ENCODE results near the gene MVP. TPM values are rescaled to one million over a fixed set of nuclear protein-coding genes. Genes with fewer than 3 reads are reported as not detected.
A peak's percentile ranks its signal among the peaks of the same experiment; 100 is the strongest.

Gene MVP
- total and polyA plus RNA-seq, 5 donors from 2014 or later: 116 to 163 (median 143) TPM

- Histone ChIP-seq H3K4me1 (ENCODE audit: control insufficient read depth, insufficient read depth, low read length, poor library complexity, severe bottlenecking) (peaks cover 62% of the 10 kb centered on the region), H3K9me3 (ENCODE audit: control insufficient read depth in 2 of 2, low read length in 2 of 2) (no peaks in the 10 kb centered on the region), H3K4me3 (ENCODE audit: low read depth, low read length) (no peak overlapping the region), H3K36me3 (ENCODE audit: control insufficient read depth, insufficient read depth, low read length) (peaks cover 4% of the 10 kb centered on the region), H3K27ac (ENCODE audit: insufficient read depth, low read length, poor library complexity, severe bottlenecking) (peak overlapping the region; percentile 90), H3K27me3 (ENCODE audit: control insufficient read depth, insufficient read depth, low read length) (no peaks in the 10 kb centered on the region)
- H3K36me3 Mint-ChIP-seq: peaks cover 7% of the 10 kb centered on the region
- peak overlapping the region in 2 of 3 donors; percentile 87 to 89 for H3K27ac Mint-ChIP-seq
- no peaks in the 10 kb centered on the region for H3K9me3 Mint-ChIP-seq
- H3K27me3 Mint-ChIP-seq: peaks cover 23% of the 10 kb centered on the region
- DNase-seq (no peak), ATAC-seq (ENCODE audit: low read depth in 2 of 2) (no peak)
- H3K4me1 Mint-ChIP-seq: peaks cover 0 to 65% (median 36%) of the 10 kb centered on the region in 4 donors
- H3K4me3 Mint-ChIP-seq: peak overlapping the region; percentile 86 to 91 (median 90)
Measured at GRCh38 chr16:29809850-29810698, 10.2 kb upstream of the MVP start.

GRCh38 chr16:29810699-29811169 lies 9.5 kb upstream of the MVP start:
- Mint-ChIP-seq H3K4me3 (peak overlapping the region; percentile 89 to 96 (median 90)), H3K36me3 (peaks cover 4% of the 10 kb centered on the region), H3K27ac (peak overlapping the region; percentile 87 to 92 (median 89)), H3K4me1 (peaks cover 2 to 66% (median 37%) of the 10 kb centered on the region in 4 donors), H3K9me3 (peaks cover 0 to 1% (median 0%) of the 10 kb centered on the region in 7 donors), H3K27me3 (peaks cover 23% of the 10 kb centered on the region)
- H3K4me1 ChIP-seq (ENCODE audit: control insufficient read depth, insufficient read depth, low read length, poor library complexity, severe bottlenecking): peaks cover 67% of the 10 kb centered on the region
- peak overlapping the region; percentile 65 for H3K4me3 ChIP-seq (ENCODE audit: low read depth, low read length)
- peaks cover 4% of the 10 kb centered on the region for H3K36me3 ChIP-seq (ENCODE audit: control insufficient read depth, insufficient read depth, low read length)
- H3K27ac ChIP-seq (ENCODE audit: insufficient read depth, low read length, poor library complexity, severe bottlenecking): peak overlapping the region; percentile 90
- no peaks in the 10 kb centered on the region for H3K9me3 ChIP-seq (ENCODE audit: control insufficient read depth in 2 of 2, low read length in 2 of 2)
- DNase-seq (no peak), ATAC-seq (ENCODE audit: low read depth in 2 of 2) (no peak)
- H3K27me3 ChIP-seq (ENCODE audit: control insufficient read depth, insufficient read depth, low read length): no peaks in the 10 kb centered on the region

GRCh38 chr16:29811170-29811895 lies 8.9 kb upstream of the MVP start:
- peak overlapping the region; percentile 65 for H3K4me3 ChIP-seq (ENCODE audit: low read depth, low read length)
- H3K27me3 ChIP-seq (ENCODE audit: control insufficient read depth, insufficient read depth, low read length): no peaks in the 10 kb centered on the region
- ATAC-seq (ENCODE audit: low read depth in 2 of 2): peak; percentile 9 to 14
- Mint-ChIP-seq H3K4me1 (peaks cover 5 to 69% (median 40%) of the 10 kb centered on the region in 4 donors), H3K9me3 (peaks cover 0 to 2% (median 0%) of the 10 kb centered on the region in 7 donors), H3K27me3 (peaks cover 23% of the 10 kb centered on the region), H3K27ac (peak overlapping the region; percentile 82 to 92 (median 87)), H3K4me3 (peak overlapping the region; percentile 89 to 96 (median 90)), H3K36me3 (peaks cover 4% of the 10 kb centered on the region)
- DNase-seq: peak; percentile 51 to 78 (median 67)
- peak overlapping the region; percentile 90 for H3K27ac ChIP-seq (ENCODE audit: insufficient read depth, low read length, poor library complexity, severe bottlenecking)
- peaks cover 4% of the 10 kb centered on the region for H3K36me3 ChIP-seq (ENCODE audit: control insufficient read depth, insufficient read depth, low read length)
- H3K4me1 ChIP-seq (ENCODE audit: control insufficient read depth, insufficient read depth, low read length, poor library complexity, severe bottlenecking): peaks cover 69% of the 10 kb centered on the region
- H3K9me3 ChIP-seq (ENCODE audit: control insufficient read depth in 2 of 2, low read length in 2 of 2): no peaks in the 10 kb centered on the region

GRCh38 chr16:29811896-29812665 lies 8.2 kb upstream of the MVP start, which contains the start of gene PRRT2:
Gene PRRT2, plus strand, starts transcription at chr16:29812193. Its CDS starts 862 bp downstream, at chr16:29813055.
- H3K4me3 Mint-ChIP-seq: peak within 1 kb of the TSS; percentile 89 to 96 (median 90)
- peaks cover 4% of the 10 kb centered on the region for H3K36me3 Mint-ChIP-seq
- peak within 1 kb of the TSS; percentile 90 for H3K27ac ChIP-seq (ENCODE audit: insufficient read depth, low read length, poor library complexity, severe bottlenecking)
- H3K4me3 ChIP-seq (ENCODE audit: low read depth, low read length): peak within 1 kb of the TSS; percentile 65
- H3K9me3 Mint-ChIP-seq: peaks cover 0 to 2% (median 0%) of the 10 kb centered on the region in 7 donors
- H3K27me3 ChIP-seq (ENCODE audit: control insufficient read depth, insufficient read depth, low read length): no peaks in the 10 kb centered on the region
- H3K27ac Mint-ChIP-seq: peak within 1 kb of the TSS; percentile 82 to 92 (median 87)
- peaks cover 75% of the 10 kb centered on the region for H3K4me1 ChIP-seq (ENCODE audit: control insufficient read depth, insufficient read depth, low read length, poor library complexity, severe bottlenecking)
- H3K4me1 Mint-ChIP-seq: peaks cover 5 to 75% (median 40%) of the 10 kb centered on the region in 4 donors
- peaks cover 4% of the 10 kb centered on the region for H3K36me3 ChIP-seq (ENCODE audit: control insufficient read depth, insufficient read depth, low read length)
- DNase-seq (peak in 2 of 3 donors; percentile 31 to 59), ATAC-seq (ENCODE audit: low read depth in 2 of 2) (no peak)
- no peaks in the 10 kb centered on the region for H3K9me3 ChIP-seq (ENCODE audit: control insufficient read depth in 2 of 2, low read length in 2 of 2)
- H3K27me3 Mint-ChIP-seq: peaks cover 23% of the 10 kb centered on the region

GRCh38 chr16:29812754-29813643 lies 7.3 kb upstream of the MVP start:
- Histone ChIP-seq H3K27ac (ENCODE audit: insufficient read depth, low read length, poor library complexity, severe bottlenecking) (no peak overlapping the region), H3K36me3 (ENCODE audit: control insufficient read depth, insufficient read depth, low read length) (peaks cover 5% of the 10 kb centered on the region), H3K27me3 (ENCODE audit: control insufficient read depth, insufficient read depth, low read length) (no peaks in the 10 kb centered on the region), H3K4me3 (ENCODE audit: low read depth, low read length) (no peak overlapping the region), H3K4me1 (ENCODE audit: control insufficient read depth, insufficient read depth, low read length, poor library complexity, severe bottlenecking) (peaks cover 74% of the 10 kb centered on the region), H3K9me3 (ENCODE audit: control insufficient read depth in 2 of 2, low read length in 2 of 2) (no peaks in the 10 kb centered on the region)
- H3K27me3 Mint-ChIP-seq: peaks cover 18% of the 10 kb centered on the region
- H3K36me3 Mint-ChIP-seq: peaks cover 5% of the 10 kb centered on the region
- DNase-seq (no peak), ATAC-seq (ENCODE audit: low read depth in 2 of 2) (no peak)
- peaks cover 0 to 2% (median 0%) of the 10 kb centered on the region in 7 donors for H3K9me3 Mint-ChIP-seq
- H3K27ac Mint-ChIP-seq: peak overlapping the region in 1 of 3 donors; percentile 15
- peak overlapping the region; percentile 63 to 91 (median 76) for H3K4me3 Mint-ChIP-seq
- peaks cover 5 to 76% (median 39%) of the 10 kb centered on the region in 4 donors for H3K4me1 Mint-ChIP-seq

GRCh38 chr16:29813644-29814562 lies 6.4 kb upstream of the MVP start:
- ATAC-seq (ENCODE audit: low read depth in 2 of 2) (no peak), DNase-seq (no peak)
- Mint-ChIP-seq H3K36me3 (peaks cover 6% of the 10 kb centered on the region), H3K27me3 (peaks cover 16% of the 10 kb centered on the region), H3K27ac (peak overlapping the region; percentile 25 to 69 (median 66)), H3K4me1 (peaks cover 5 to 76% (median 40%) of the 10 kb centered on the region in 4 donors), H3K9me3 (peaks cover 0 to 2% (median 0%) of the 10 kb centered on the region in 7 donors), H3K4me3 (peak overlapping the region; percentile 20 to 98 (median 66))
- H3K9me3 ChIP-seq (ENCODE audit: control insufficient read depth in 2 of 2, low read length in 2 of 2): no peaks in the 10 kb centered on the region
- H3K4me3 ChIP-seq (ENCODE audit: low read depth, low read length): no peak overlapping the region
- no peak overlapping the region for H3K27ac ChIP-seq (ENCODE audit: insufficient read depth, low read length, poor library complexity, severe bottlenecking)
- H3K36me3 ChIP-seq (ENCODE audit: control insufficient read depth, insufficient read depth, low read length): peaks cover 11% of the 10 kb centered on the region
- peaks cover 72% of the 10 kb centered on the region for H3K4me1 ChIP-seq (ENCODE audit: control insufficient read depth, insufficient read depth, low read length, poor library complexity, severe bottlenecking)
- no peaks in the 10 kb centered on the region for H3K27me3 ChIP-seq (ENCODE audit: control insufficient read depth, insufficient read depth, low read length)

Data from CD4-positive, CD25-positive, alpha-beta regulatory T cell (primary cell).